ENCODE data around the gene SVEP1.
"Not testable (repeated sequence)": the region's sequence is repeated elsewhere in the genome, so short reads cannot be mapped to it uniquely, and the experiment has no call there.

SVEP1 gene

DNA sequence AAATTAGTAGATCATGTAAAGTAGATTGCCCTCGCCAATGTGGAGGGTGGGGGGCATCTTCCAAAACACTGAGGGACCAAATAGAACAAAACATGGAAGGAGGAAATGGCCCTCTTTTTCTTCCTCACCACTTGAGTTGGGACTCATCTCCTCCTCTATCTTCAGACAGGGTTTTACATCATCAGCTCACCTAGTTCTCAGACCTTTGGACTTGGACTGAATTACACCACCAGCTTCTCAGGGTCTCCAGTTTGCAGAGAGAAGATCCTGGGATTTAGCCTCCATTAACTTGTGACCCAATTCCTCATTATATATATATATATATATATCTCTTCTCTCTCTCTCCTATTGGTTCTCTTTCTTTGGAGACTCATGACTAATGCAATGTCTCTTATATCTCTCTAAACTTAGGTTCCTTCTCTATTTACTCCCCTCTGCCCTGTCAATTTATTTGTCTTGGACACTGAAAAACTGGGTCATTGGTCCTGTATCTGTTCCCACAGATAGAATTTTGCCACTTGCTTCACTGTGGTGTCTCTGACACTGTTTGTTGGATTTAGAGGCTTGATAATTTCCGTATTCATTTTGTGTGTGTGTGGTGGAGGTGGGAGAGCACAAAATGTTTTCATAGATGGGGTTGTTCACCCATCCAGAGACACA is 187.6 kb downstream of the SVEP1 start:
- TF ChIP-seq CTCF (IDR thresholded peaks at IDR 0.05; ENCODE audit: borderline replicate concordance, insufficient read depth, low read depth, low read length) = no peak
- no peak overlapping the region for H3K4me3 ChIP-seq (ENCODE audit: low read depth, low read length)

DNA sequence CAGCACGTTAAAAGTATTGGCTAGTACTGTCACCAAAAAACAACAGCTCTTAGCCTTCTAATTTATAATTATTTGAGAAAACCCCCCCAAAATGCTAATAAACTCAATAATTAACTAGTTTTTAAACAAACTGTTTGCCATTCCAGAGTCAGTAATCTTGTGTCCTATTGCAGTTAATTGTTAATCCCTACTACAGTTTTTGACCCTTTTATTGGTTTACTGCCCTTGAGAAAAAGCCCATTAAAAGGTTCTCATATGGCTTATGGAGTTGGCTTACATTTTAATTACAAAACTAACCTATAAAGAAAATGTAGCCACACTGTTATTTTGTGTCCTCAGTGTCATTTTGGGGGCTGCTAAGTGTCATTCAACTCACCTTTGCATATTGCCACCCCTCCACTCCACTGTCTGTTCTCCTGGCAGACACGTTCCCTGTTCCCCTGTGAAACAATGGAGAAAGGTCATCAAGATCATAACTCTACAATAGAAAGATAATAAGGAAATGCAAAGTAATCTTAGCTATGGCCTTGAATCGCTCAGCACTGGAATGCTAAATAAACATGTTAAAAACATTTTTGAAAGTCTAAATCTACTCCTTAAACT is 190.3 kb downstream of the SVEP1 start:
- no peak overlapping the region for H3K4me3 ChIP-seq (ENCODE audit: low read depth, low read length)
- TF ChIP-seq CTCF (IDR thresholded peaks at IDR 0.05; ENCODE audit: borderline replicate concordance, insufficient read depth, low read depth, low read length) = no peak

DNA sequence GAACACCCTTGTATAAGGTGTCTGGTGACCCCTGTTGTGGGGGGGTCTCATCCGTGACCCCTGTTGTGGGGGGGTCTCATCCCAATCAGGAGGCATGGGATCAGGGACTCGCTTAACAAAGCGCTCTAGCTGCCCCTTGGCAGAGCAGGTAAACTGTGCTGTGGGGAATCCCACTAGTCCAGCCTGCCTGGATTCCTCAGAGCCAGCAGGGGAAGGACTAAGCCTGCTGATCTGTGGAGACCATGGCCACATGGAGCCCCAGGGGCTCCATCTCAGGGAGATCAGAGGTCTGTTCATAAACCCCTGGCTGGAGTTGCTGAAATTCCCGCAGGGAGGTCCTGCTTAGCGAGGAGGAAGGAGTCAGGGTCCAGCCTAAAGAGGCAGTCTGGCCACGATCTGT is 196.1 kb downstream of the SVEP1 start:
- TF ChIP-seq CTCF (IDR thresholded peaks at IDR 0.05; ENCODE audit: borderline replicate concordance, insufficient read depth, low read depth, low read length) = no peak
- no peak overlapping the region for H3K4me3 ChIP-seq (ENCODE audit: low read depth, low read length)

- no peak overlapping the region for H3K4me3 ChIP-seq (ENCODE audit: low read depth, low read length)
- TF ChIP-seq CTCF (IDR thresholded peaks at IDR 0.05; ENCODE audit: borderline replicate concordance, insufficient read depth, low read depth, low read length) = no peak
Observed at GRCh38 chr9:110382731-110383130, 196.8 kb downstream of the SVEP1 start.

GRCh38 chr9:110371411-110372007 is 208.0 kb downstream of the SVEP1 start:
- TF ChIP-seq CTCF (IDR thresholded peaks at IDR 0.05; ENCODE audit: borderline replicate concordance, insufficient read depth, low read depth, low read length) = no peak
- no peak overlapping the region for H3K4me3 ChIP-seq (ENCODE audit: low read depth, low read length)

GRCh38 chr9:110370315-110370714 is 209.2 kb downstream of the SVEP1 start:
- TF ChIP-seq CTCF (IDR thresholded peaks at IDR 0.05; ENCODE audit: borderline replicate concordance, insufficient read depth, low read depth, low read length) = no peak
- H3K4me3 ChIP-seq (ENCODE audit: low read depth, low read length) = no peak overlapping the region

GRCh38 chr9:110364451-110364850 is 215.1 kb downstream of the SVEP1 start:
- no peak for TF ChIP-seq CTCF (IDR thresholded peaks at IDR 0.05; ENCODE audit: borderline replicate concordance, insufficient read depth, low read depth, low read length)
- H3K4me3 ChIP-seq (ENCODE audit: low read depth, low read length) = no peak overlapping the region

- not testable (repeated sequence) for H3K4me3 ChIP-seq (ENCODE audit: low read depth, low read length)
Observed at GRCh38 chr9:110358992-110359391, 220.5 kb downstream of the SVEP1 start.
